ENCODE results near the gene CPA4. TPM values are rescaled to one million over a fixed set of nuclear protein-coding genes. Genes with fewer than 3 reads are reported as not detected.

The CPA4 gene
- total and polyA plus RNA-seq, 4 donors = 0.03 to 0.05 TPM; not detected in 2

- Histone ChIP-seq H3K4me3 (ENCODE audit: low read depth in 1 of 3, low read length in 3 of 3) (no peak overlapping the region), H3K9me3 (ENCODE audit: control insufficient read depth in 4 of 4, low read length in 3 of 4) (no peaks in the 10 kb centered on the region), H3K27me3 (ENCODE audit: control insufficient read depth in 4 of 4, insufficient read depth in 4 of 4, low read length in 3 of 4) (no peaks in the 10 kb centered on the region), H3K36me3 (ENCODE audit: control insufficient read depth in 4 of 4, insufficient read depth in 3 of 4, low read depth in 1 of 4, low read length in 3 of 4) (no peaks in the 10 kb centered on the region), H3K27ac (ENCODE audit: low read depth in 1 of 2, low read length in 2 of 2) (no peak overlapping the region), H3K9ac (ENCODE audit: low read depth in 1 of 2, low read length in 2 of 2) (no peak overlapping the region), H3K4me1 (ENCODE audit: control insufficient read depth in 4 of 4, insufficient read depth in 4 of 4, low read length in 3 of 4) (no peaks in the 10 kb centered on the region)
- no peak for DNase-seq (ENCODE audit: low spot score)
- 79% methylated on average over 21 of the region's 21 CpGs for WGBS
- TF ChIP-seq FOXA2 (IDR thresholded peaks at IDR 0.05) (no peak), HNF4A (conservative IDR thresholded peaks at IDR 0.05) (no peak), ZBTB33 (IDR thresholded peaks at IDR 0.05) (no peak), JUND (IDR thresholded peaks at IDR 0.05) (no peak)
Observed at GRCh38 chr7:130305433-130306042, 12.6 kb downstream of the CPA4 start.

GRCh38 chr7:130309986-130310385 is 17.0 kb downstream of the CPA4 start:
- WGBS = 80% methylated on average over 6 of the region's 6 CpGs
- no peak for TF ChIP-seq JUND (IDR thresholded peaks at IDR 0.05)
- TF ChIP-seq ZBTB33 (IDR thresholded peaks at IDR 0.05) = no peak
- no peak for TF ChIP-seq EGR1 (IDR thresholded peaks at IDR 0.05; ENCODE audit: low read depth in 2 of 2)
- TF ChIP-seq HNF4A (conservative IDR thresholded peaks at IDR 0.05) = no peak
- no peak for TF ChIP-seq TAF1 (conservative IDR thresholded peaks at IDR 0.05)
- no peaks in the 10 kb centered on the region for H3K27me3 ChIP-seq (ENCODE audit: control insufficient read depth in 4 of 4, insufficient read depth in 4 of 4, low read length in 3 of 4)

GRCh38 chr7:130314305-130314704 is 21.3 kb downstream of the CPA4 start:
- H3K27ac ChIP-seq (ENCODE audit: low read depth in 1 of 2, low read length in 2 of 2) = no peak overlapping the region
- H3K4me1 ChIP-seq (ENCODE audit: control insufficient read depth in 4 of 4, insufficient read depth in 4 of 4, low read length in 3 of 4) = no peaks in the 10 kb centered on the region
- no peaks in the 10 kb centered on the region for H3K27me3 ChIP-seq (ENCODE audit: control insufficient read depth in 4 of 4, insufficient read depth in 4 of 4, low read length in 3 of 4)
- no peak for DNase-seq (ENCODE audit: low spot score)
- no peak for TF ChIP-seq CTCF (IDR thresholded peaks at IDR 0.05; ENCODE audit: low read depth, low read length, missing input control)
- no peak for TF ChIP-seq HNF4G (IDR thresholded peaks at IDR 0.05)
- no peak for TF ChIP-seq HNF4A (conservative IDR thresholded peaks at IDR 0.05)
- TF ChIP-seq ZBTB33 (IDR thresholded peaks at IDR 0.05) = no peak
- TF ChIP-seq RAD21 (IDR thresholded peaks at IDR 0.05) = peak in 1 of 2 donors; percentile 15
- TF ChIP-seq NR2F2 (IDR thresholded peaks at IDR 0.05) = peak; percentile 90
- no peak for TF ChIP-seq TAF1 (conservative IDR thresholded peaks at IDR 0.05)
- TF ChIP-seq EGR1 (IDR thresholded peaks at IDR 0.05; ENCODE audit: low read depth in 2 of 2) = no peak
- no peak for TF ChIP-seq GABPA (IDR thresholded peaks at IDR 0.05 in 1 of 2, conservative IDR thresholded peaks at IDR 0.05 in 1 of 2)
- TF ChIP-seq, protein P1, sequence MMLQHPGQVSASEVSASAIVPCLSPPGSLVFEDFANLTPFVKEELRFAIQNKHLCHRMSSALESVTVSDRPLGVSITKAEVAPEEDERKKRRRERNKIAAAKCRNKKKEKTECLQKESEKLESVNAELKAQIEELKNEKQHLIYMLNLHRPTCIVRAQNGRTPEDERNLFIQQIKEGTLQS (IDR thresholded peaks at IDR 0.05) = no peak
- H3K36me3 ChIP-seq (ENCODE audit: control insufficient read depth in 4 of 4, insufficient read depth in 3 of 4, low read depth in 1 of 4, low read length in 3 of 4) = no peaks in the 10 kb centered on the region
- WGBS = 74% methylated on average over 6 of the region's 6 CpGs
- H3K9ac ChIP-seq (ENCODE audit: low read depth in 1 of 2, low read length in 2 of 2) = no peak overlapping the region
- no peak overlapping the region for H3K4me3 ChIP-seq (ENCODE audit: low read depth in 1 of 3, low read length in 3 of 3)
- H3K9me3 ChIP-seq (ENCODE audit: control insufficient read depth in 4 of 4, low read length in 3 of 4) = no peaks in the 10 kb centered on the region

More at GRCh38 chr7:130309986-130310385, 17.0 kb downstream of the CPA4 start:
- Histone ChIP-seq H3K9ac (ENCODE audit: low read depth in 1 of 2, low read length in 2 of 2) (no peak overlapping the region), H3K4me1 (ENCODE audit: control insufficient read depth in 4 of 4, insufficient read depth in 4 of 4, low read length in 3 of 4) (no peaks in the 10 kb centered on the region), H3K27ac (ENCODE audit: low read depth in 1 of 2, low read length in 2 of 2) (no peak overlapping the region), H3K4me3 (ENCODE audit: low read depth in 1 of 3, low read length in 3 of 3) (no peak overlapping the region), H3K9me3 (ENCODE audit: control insufficient read depth in 4 of 4, low read length in 3 of 4) (no peaks in the 10 kb centered on the region), H3K36me3 (ENCODE audit: control insufficient read depth in 4 of 4, insufficient read depth in 3 of 4, low read depth in 1 of 4, low read length in 3 of 4) (no peaks in the 10 kb centered on the region)
- DNase-seq (ENCODE audit: low spot score) = no peak

Measured in liver (tissue), 9 donors.